ENCODE data around the gene DRC1.

The DRC1 gene

GRCh38 chr2:26442707-26443106 is 41.0 kb downstream of the DRC1 start:
- TF ChIP-seq CTCF (IDR thresholded peaks at IDR 0.05; ENCODE audit: insufficient read depth, missing control alignments) = no peak
- DNase-seq (ENCODE audit: insufficient read length, low spot score) (no peak), FAIRE-seq (no peak)

- FAIRE-seq = no peak
- DNase-seq (ENCODE audit: insufficient read length, low spot score) = no peak
These were observed 42.5 kb downstream of the DRC1 start for GRCh38 chr2:26444236-26444635.

GRCh38 chr2:26448651-26449050 is 46.9 kb downstream of the DRC1 start:
- FAIRE-seq = no peak
- DNase-seq (ENCODE audit: insufficient read length, low spot score) = no peak
- TF ChIP-seq CTCF (IDR thresholded peaks at IDR 0.05; ENCODE audit: insufficient read depth, missing control alignments) = no peak

More at GRCh38 chr2:26444236-26444635, 42.5 kb downstream of the DRC1 start:
- no peak for TF ChIP-seq CTCF (IDR thresholded peaks at IDR 0.05; ENCODE audit: insufficient read depth, missing control alignments)

- no peak for DNase-seq (ENCODE audit: insufficient read length, low spot score)
- TF ChIP-seq CTCF (IDR thresholded peaks at IDR 0.05; ENCODE audit: insufficient read depth, missing control alignments) = no peak
- no peak for FAIRE-seq
These were observed 47.7 kb downstream of the DRC1 start for GRCh38 chr2:26449278-26450030.

GRCh38 chr2:26450031-26450635 is 48.4 kb downstream of the DRC1 start:
- DNase-seq (ENCODE audit: insufficient read length, low spot score) = no peak
- no peak for FAIRE-seq
- no peak for TF ChIP-seq CTCF (IDR thresholded peaks at IDR 0.05; ENCODE audit: insufficient read depth, missing control alignments)

GRCh38 chr2:26451700-26452099 is 50.0 kb downstream of the DRC1 start:
- no peak for DNase-seq (ENCODE audit: insufficient read length, low spot score)
- no peak for FAIRE-seq
- no peak for TF ChIP-seq CTCF (IDR thresholded peaks at IDR 0.05; ENCODE audit: insufficient read depth, missing control alignments)

Data from D721Med (cell line).